ENCODE measurements around the gene CLDN10.

Gene CLDN10

GRCh38 chr13:95568131-95568530 lies 15.6 kb downstream of the CLDN10 start:
- no peak overlapping the region for H3K4me3 ChIP-seq
- DNase-seq (ENCODE audit: low spot score), result no peak
- no peak overlapping the region for H3K27ac ChIP-seq
- no peak for TF ChIP-seq CTCF (IDR thresholded peaks at IDR 0.05)

- no peak for TF ChIP-seq CTCF (IDR thresholded peaks at IDR 0.05)
- Histone ChIP-seq H3K4me3 (no peak overlapping the region), H3K27ac (no peak overlapping the region)
- DNase-seq (ENCODE audit: low spot score), result no peak
These were observed 17.5 kb downstream of the CLDN10 start for GRCh38 chr13:95570016-95570415.

- H3K4me3 ChIP-seq, result no peak overlapping the region
- no peak overlapping the region for H3K27ac ChIP-seq
- TF ChIP-seq CTCF (IDR thresholded peaks at IDR 0.05), result no peak
- no peak for DNase-seq (ENCODE audit: low spot score)
These were observed 19.4 kb downstream of the CLDN10 start for GRCh38 chr13:95571941-95572340.

- no peak overlapping the region for H3K27ac ChIP-seq
- no peak for DNase-seq (ENCODE audit: low spot score)
- no peak overlapping the region for H3K4me3 ChIP-seq
- no peak for TF ChIP-seq CTCF (IDR thresholded peaks at IDR 0.05)
These were observed 20.7 kb downstream of the CLDN10 start for GRCh38 chr13:95573221-95573620.

- DNase-seq (ENCODE audit: low spot score), result no peak
- Histone ChIP-seq H3K27ac (no peak overlapping the region), H3K4me3 (no peak overlapping the region)
- TF ChIP-seq CTCF (IDR thresholded peaks at IDR 0.05), result no peak
These were observed 26.8 kb downstream of the CLDN10 start for GRCh38 chr13:95579303-95579702.

GRCh38 chr13:95585867-95586266 lies 33.3 kb downstream of the CLDN10 start:
- no peak for TF ChIP-seq CTCF (IDR thresholded peaks at IDR 0.05)
- Histone ChIP-seq H3K27ac (no peak overlapping the region), H3K4me3 (no peak overlapping the region)
- no peak for DNase-seq (ENCODE audit: low spot score)

GRCh38 chr13:95588134-95588533 lies 35.6 kb downstream of the CLDN10 start:
- Histone ChIP-seq H3K27ac (no peak overlapping the region), H3K4me3 (no peak overlapping the region)
- DNase-seq (ENCODE audit: low spot score), result no peak
- TF ChIP-seq CTCF (IDR thresholded peaks at IDR 0.05), result no peak

Measured in coronary artery (tissue), 2 donors.